Choroid plexus epithelial cell (primary cell): ENCODE results near the gene QPCT.
A peak's percentile ranks its signal among the peaks of the same experiment; 100 is the strongest.

ENCODE experiments used
- DNase-seq: peaks from one replicate; pipeline ENCODE4 v3.0.0-alpha.2; 2010; ENCODE audit warnings: low read depth
- H3K4me3 ChIP-seq: 2 replicates; pipeline ENCODE4 v1.5.1; 2011; ENCODE audit warnings: low read depth, mild to moderate bottlenecking, control low read depth, low read length, moderate library complexity
- CTCF ChIP-seq: conservative IDR thresholded peaks from 2 replicates; pipeline ENCODE4 v1.5.1; 2011; ENCODE audit warnings: low read depth, mild to moderate bottlenecking, control low read depth, inconsistent platforms, low read length, moderate library complexity

QPCT gene

DNA sequence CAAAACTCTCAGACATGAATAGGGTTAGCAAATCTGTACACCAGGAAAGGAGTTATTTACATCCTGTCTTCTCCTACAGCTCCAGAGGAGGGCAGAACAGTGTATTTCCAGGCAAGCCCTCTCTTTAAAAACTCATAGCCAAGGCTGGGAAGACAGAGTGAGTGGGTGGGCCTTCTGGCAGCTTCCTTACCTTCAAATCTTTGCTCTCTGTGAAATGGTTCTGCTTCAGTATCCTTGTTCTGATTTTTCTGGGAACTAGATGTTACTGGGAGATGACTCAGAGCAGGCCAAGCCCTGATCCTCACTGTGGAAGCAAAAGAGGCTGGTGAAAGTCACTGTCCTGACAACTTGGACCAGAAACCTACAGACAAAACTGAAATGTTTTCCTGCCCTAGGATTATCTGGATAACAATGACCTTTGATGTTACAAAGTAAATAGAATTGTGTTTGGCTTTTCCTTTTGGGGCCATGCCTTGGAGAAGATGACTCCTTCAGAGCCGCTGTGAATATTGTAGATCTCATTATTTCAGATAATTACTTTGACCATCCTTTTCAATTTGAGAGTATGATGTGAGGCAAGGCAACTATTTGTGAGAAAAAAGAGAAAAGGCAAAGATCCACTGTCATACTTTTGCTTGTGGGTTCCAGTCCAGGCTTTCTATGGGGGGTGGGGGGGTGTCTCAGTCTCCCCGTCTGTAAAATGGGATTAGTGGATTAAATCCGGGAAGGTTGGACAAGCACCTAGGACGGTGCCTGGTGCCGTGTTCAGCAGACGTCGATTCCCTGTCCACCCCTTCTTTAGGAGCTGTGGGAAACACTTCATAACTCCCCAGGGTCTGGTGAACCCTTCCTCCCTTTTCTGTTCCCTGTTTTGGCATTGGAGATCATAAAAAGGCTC is 644 bp upstream of the QPCT start:
- peak overlapping the region; percentile 70 for H3K4me3 ChIP-seq
- peak; percentile 80 for DNase-seq
- TF ChIP-seq CTCF: peak; percentile 70

GRCh38 chr2:37348155-37348554 is 3.7 kb downstream of the QPCT start:
- DNase-seq: no peak
- no peak overlapping the region for H3K4me3 ChIP-seq
- TF ChIP-seq CTCF: no peak

DNA sequence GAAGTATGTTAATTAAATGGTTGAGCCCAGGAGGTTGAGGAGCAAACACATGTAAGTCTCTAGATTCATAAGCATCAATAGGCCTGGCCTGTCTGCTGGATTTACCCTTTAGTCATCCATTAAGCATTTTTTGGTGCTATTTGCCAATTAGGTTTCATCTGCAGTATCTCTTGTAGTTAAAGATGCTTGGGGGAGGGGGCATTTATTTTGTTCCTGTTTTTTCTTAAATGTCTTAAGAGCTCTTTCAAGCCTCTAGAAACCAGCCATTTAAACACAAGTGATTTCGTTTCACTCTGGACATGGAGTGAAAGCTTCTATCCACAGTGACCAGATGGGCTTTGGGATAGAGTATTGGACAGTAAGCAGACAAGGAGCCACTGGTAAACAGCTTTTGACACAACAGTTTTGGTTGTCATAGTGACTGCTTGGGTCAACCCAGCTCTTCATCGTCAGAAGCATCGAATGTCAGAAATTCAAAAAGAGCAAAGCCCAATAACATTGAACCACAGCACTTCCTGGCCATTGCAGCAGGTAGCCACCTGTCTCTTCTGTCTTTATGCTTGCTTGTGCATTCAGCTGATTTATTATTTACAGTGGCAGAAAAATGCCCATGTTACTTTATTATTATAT is 4.9 kb downstream of the QPCT start:
- no peak for TF ChIP-seq CTCF
- peak; percentile 30 for DNase-seq
- no peak overlapping the region for H3K4me3 ChIP-seq

GRCh38 chr2:37350034-37350433 is 5.6 kb downstream of the QPCT start:
- no peak overlapping the region for H3K4me3 ChIP-seq
- DNase-seq: peak; percentile 25

GRCh38 chr2:37354531-37354930 is 10.1 kb downstream of the QPCT start:
- no peak for TF ChIP-seq CTCF
- no peak for DNase-seq
- no peak overlapping the region for H3K4me3 ChIP-seq

More at GRCh38 chr2:37350034-37350433, 5.6 kb downstream of the QPCT start:
- no peak for TF ChIP-seq CTCF

GRCh38 chr2:37355735-37356134 is 11.3 kb downstream of the QPCT start:
- TF ChIP-seq CTCF: no peak
- no peak for DNase-seq
- H3K4me3 ChIP-seq: no peak overlapping the region

- no peak for TF ChIP-seq CTCF
- H3K4me3 ChIP-seq: no peak overlapping the region
- DNase-seq: no peak
Observed at GRCh38 chr2:37356299-37356698, 11.9 kb downstream of the QPCT start.
